Measurements from ENCODE around the gene TMED9. TPM values are rescaled to one million over a fixed set of nuclear protein-coding genes. Genes with fewer than 3 reads are reported as not detected.

The TMED9 gene
- total RNA-seq = 100 to 1,000 TPM in 1 of 2 donors, 10 to 100 TPM in 1; 76.4 to 232 TPM
- 100 to 1,000 TPM; 133 to 325 TPM for polyA plus RNA-seq
- long read RNA-seq, donor 1, transcript TMED9-201 (5 exons, 1,473 nt) = major isoform, 97 of 103 reads
- long read RNA-seq, donor 1, partial matches to known transcripts = 5 of 103 reads
- long read RNA-seq, donor 1, other reads (novel, unspliced or antisense) = 0 of 103 reads
- long read RNA-seq, donor 2, transcript TMED9-201 (5 exons, 1,473 nt) = major isoform, 44 of 46 reads
- long read RNA-seq, donor 2, partial matches to known transcripts = 0 of 46 reads
- long read RNA-seq, donor 2, other reads (novel, unspliced or antisense) = 0 of 46 reads
- long read RNA-seq, donor 3, transcript TMED9-201 (5 exons, 1,473 nt) = major isoform, 47 of 48 reads
- long read RNA-seq, donor 3, partial matches to known transcripts = 0 of 48 reads
- long read RNA-seq, donor 3, other reads (novel, unspliced or antisense) = 0 of 48 reads
- long read RNA-seq, donor 4, transcript TMED9-201 (5 exons, 1,473 nt) = major isoform, 44 of 51 reads
- long read RNA-seq, donor 4, partial matches to known transcripts = 6 of 51 reads
- long read RNA-seq, donor 4, other reads (novel, unspliced or antisense) = 0 of 51 reads
- long read RNA-seq, donor 5, transcript TMED9-201 (5 exons, 1,473 nt) = major isoform, 121 of 141 reads
- long read RNA-seq, donor 5, partial matches to known transcripts = 11 of 141 reads
- long read RNA-seq, donor 5, other reads (novel, unspliced or antisense) = 6 of 141 reads

DNA sequence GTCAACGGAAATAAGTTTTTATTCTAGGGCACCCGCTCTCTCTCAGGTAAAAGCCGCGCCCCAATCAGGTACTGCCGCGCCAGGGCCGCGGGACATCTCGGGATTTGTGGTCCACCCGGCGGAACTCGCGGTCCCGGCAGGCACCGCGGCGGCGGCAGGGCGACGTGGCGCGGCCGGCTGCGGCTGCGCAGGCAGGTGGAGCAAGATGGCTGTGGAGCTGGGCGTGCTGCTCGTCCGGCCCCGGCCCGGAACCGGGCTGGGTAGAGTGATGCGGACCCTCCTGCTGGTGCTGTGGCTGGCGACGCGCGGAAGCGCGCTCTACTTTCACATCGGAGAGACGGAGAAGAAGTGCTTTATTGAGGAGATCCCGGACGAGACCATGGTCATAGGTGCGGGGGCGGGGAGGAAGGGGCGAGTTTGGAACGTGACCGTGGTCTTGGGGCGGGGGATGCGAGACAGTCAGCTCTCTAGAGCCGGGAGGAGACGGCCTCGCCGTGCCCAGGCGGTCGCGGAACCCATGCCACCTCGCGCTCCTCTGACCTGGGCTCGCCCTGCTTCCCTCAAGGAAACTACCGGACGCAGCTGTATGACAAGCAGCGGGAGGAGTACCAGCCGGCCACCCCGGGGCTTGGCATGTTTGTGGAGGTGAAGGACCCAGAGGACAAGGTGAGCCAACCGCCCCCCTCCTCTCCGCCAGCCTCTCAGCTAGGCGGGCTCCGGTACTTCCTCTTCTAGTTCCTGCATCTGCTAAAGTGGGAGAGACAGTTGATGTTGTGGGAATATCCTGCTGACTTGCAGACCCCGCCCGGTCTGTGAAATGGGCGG is at the start of gene TMED9:
TMED9 (plus strand) TSS at position 194 of the 825 bp plus-strand sequence; CDS start at position 206, 12 bp downstream.
- Histone ChIP-seq H3K9me3 (ENCODE audit: control insufficient read depth in 4 of 4, insufficient read depth in 3 of 4, low read length in 3 of 4) (no peaks in the 10 kb centered on the region), H3K9ac (ENCODE audit: insufficient read depth in 1 of 2, low read length in 2 of 2) (peak within 1 kb of the TSS; percentile 52 to 61), H3K4me1 (ENCODE audit: control insufficient read depth in 5 of 5, insufficient read depth in 5 of 5, low read length in 5 of 5) (peaks cover 0 to 10% (median 0%) of the 10 kb centered on the region in 5 donors), H3K36me3 (ENCODE audit: control insufficient read depth in 4 of 4, insufficient read depth in 4 of 4, low read length in 4 of 4) (peaks cover 3 to 32% (median 20%) of the 10 kb centered on the region in 4 donors), H3K4me3 (peak within 1 kb of the TSS; percentile 66), H3K27ac (ENCODE audit: low read depth in 1 of 2, low read length in 1 of 2) (peak within 1 kb of the TSS; percentile 74 to 90), H3K27me3 (ENCODE audit: control insufficient read depth in 3 of 3, insufficient read depth in 3 of 3, low read length in 2 of 3) (peaks cover 0 to 12% (median 6%) of the 10 kb centered on the region in 3 donors)
- 0% methylated on average over 69 to 71 of the region's 71 CpGs for WGBS, 2 donors
- ATAC-seq (ENCODE audit: insufficient read depth, low FRiP score) = peak; percentile 95
- TF ChIP-seq, protein P1, sequence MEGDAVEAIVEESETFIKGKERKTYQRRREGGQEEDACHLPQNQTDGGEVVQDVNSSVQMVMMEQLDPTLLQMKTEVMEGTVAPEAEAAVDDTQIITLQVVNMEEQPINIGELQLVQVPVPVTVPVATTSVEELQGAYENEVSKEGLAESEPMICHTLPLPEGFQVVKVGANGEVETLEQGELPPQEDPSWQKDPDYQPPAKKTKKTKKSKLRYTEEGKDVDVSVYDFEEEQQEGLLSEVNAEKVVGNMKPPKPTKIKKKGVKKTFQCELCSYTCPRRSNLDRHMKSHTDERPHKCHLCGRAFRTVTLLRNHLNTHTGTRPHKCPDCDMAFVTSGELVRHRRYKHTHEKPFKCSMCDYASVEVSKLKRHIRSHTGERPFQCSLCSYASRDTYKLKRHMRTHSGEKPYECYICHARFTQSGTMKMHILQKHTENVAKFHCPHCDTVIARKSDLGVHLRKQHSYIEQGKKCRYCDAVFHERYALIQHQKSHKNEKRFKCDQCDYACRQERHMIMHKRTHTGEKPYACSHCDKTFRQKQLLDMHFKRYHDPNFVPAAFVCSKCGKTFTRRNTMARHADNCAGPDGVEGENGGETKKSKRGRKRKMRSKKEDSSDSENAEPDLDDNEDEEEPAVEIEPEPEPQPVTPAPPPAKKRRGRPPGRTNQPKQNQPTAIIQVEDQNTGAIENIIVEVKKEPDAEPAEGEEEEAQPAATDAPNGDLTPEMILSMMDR (IDR thresholded peaks at IDR 0.05; ENCODE audit: control extremely low read depth, extremely low read depth) = peak; percentile 18
- DNase-seq = peak; percentile 78 to 87 (median 86)

DNA sequence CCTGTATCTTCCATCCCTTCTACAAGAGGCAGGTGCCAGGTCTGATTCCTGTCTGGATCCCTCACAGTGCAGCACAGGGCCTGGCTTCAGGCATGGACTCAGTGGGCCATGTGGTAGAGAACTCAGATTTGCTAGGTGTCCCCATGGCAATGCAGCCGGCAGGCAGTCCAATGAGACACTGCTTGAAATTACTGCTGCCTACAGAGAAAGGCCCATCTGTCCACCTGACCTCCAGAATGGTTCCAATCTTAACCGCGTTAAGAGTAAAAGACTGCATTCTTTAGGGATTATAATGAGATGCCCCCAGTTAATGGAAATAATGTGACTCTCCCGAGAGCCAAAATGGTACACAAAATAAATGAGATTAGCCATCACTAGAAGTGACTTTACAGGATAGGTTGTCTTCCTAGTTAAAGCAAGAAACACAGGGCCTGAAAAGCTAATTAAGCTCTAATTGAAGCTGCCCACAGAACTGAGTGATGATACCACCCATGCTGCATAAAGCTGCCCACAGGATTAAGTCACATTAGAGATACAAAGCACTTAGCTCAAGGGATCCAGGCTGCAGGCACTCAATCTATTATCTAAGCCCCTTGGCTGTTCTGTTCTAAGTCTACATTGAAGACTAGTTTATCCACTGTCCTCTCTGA is 49.1 kb upstream of the TMED9 start:
- 95 to 96% methylated on average over 4 of the region's 4 CpGs for WGBS, 2 donors
- no peak overlapping the region for H3K9ac ChIP-seq (ENCODE audit: insufficient read depth in 1 of 2, low read length in 2 of 2)

More for the DNA sequence above, 49.1 kb upstream of the TMED9 start:
- H3K27me3 ChIP-seq (ENCODE audit: control insufficient read depth in 3 of 3, insufficient read depth in 3 of 3, low read length in 2 of 3) = no peaks in the 10 kb centered on the region
- no peak overlapping the region for H3K4me3 ChIP-seq
- H3K9me3 ChIP-seq (ENCODE audit: control insufficient read depth in 4 of 4, insufficient read depth in 3 of 4, low read length in 3 of 4) = no peaks in the 10 kb centered on the region
- DNase-seq = no peak
- H3K4me1 ChIP-seq (ENCODE audit: control insufficient read depth in 5 of 5, insufficient read depth in 5 of 5, low read length in 5 of 5) = peaks cover 6 to 34% (median 17%) of the 10 kb centered on the region in 5 donors
- TF ChIP-seq, protein P1 (IDR thresholded peaks at IDR 0.05; ENCODE audit: control extremely low read depth, extremely low read depth) = no peak
- H3K36me3 ChIP-seq (ENCODE audit: control insufficient read depth in 4 of 4, insufficient read depth in 4 of 4, low read length in 4 of 4) = peaks cover 3 to 13% (median 8%) of the 10 kb centered on the region in 4 donors
- no peak for ATAC-seq (ENCODE audit: insufficient read depth, low FRiP score)
- no peak overlapping the region for H3K27ac ChIP-seq (ENCODE audit: low read depth in 1 of 2, low read length in 1 of 2)
